HG02623 (cell line): ENCODE measurements around the gene RASGRP2.
A peak's percentile ranks its signal among the peaks of the same experiment; 100 is the strongest.

ENCODE experiments used
- ATAC-seq: cut with Tn5 transposase; IDR thresholded peaks from one replicate; pipeline ENCODE4 v1.9.1; 2021; ENCODE audit warnings: moderate library complexity; ENCODE audit not compliant: unreplicated experiment

The RASGRP2 gene

GRCh38 chr11:64742087-64742888 lies 1.7 kb downstream of the RASGRP2 start:
- no peak for ATAC-seq

GRCh38 chr11:64741375-64742086 lies 2.4 kb downstream of the RASGRP2 start:
- no peak for ATAC-seq

- ATAC-seq = no peak
These were observed 4.1 kb downstream of the RASGRP2 start for GRCh38 chr11:64739871-64740270.

- ATAC-seq = no peak
These were observed 7.3 kb downstream of the RASGRP2 start for GRCh38 chr11:64736654-64737053.

GRCh38 chr11:64735725-64736259 lies 8.2 kb downstream of the RASGRP2 start:
- no peak for ATAC-seq

- no peak for ATAC-seq
These were observed 8.9 kb downstream of the RASGRP2 start for GRCh38 chr11:64734811-64735724.

- no peak for ATAC-seq
These were observed 12.3 kb downstream of the RASGRP2 start for GRCh38 chr11:64731601-64732000.

GRCh38 chr11:64729851-64730382 lies 14.0 kb downstream of the RASGRP2 start:
- no peak for ATAC-seq

GRCh38 chr11:64728757-64729365 lies 15.1 kb downstream of the RASGRP2 start:
- ATAC-seq = no peak

GRCh38 chr11:64726867-64727530 lies 16.9 kb downstream of the RASGRP2 start:
- no peak for ATAC-seq

- ATAC-seq = no peak
These were observed 17.7 kb downstream of the RASGRP2 start for GRCh38 chr11:64726211-64726641.

GRCh38 chr11:64724863-64725532 lies 18.9 kb downstream of the RASGRP2 start:
- no peak for ATAC-seq

- ATAC-seq = no peak
These were observed 19.8 kb downstream of the RASGRP2 start for GRCh38 chr11:64723907-64724862.

- peak; percentile 81 for ATAC-seq
These were observed 20.6 kb downstream of the RASGRP2 start, which contains the start of gene NRXN2 for GRCh38 chr11:64723117-64723906. Gene NRXN2, minus strand, starts transcription at chr11:64723197. Its CDS starts 9,498 bp downstream, at chr11:64713699.

- ATAC-seq = no peak
These were observed 21.5 kb downstream of the RASGRP2 start for GRCh38 chr11:64722141-64723065.

- ATAC-seq = no peak
These were observed 22.6 kb downstream of the RASGRP2 start for GRCh38 chr11:64721359-64721699.
